Stomach (tissue), 4 donors: ENCODE results near the gene NRCAM.

Source experiments
- CTCF ChIP-seq, 7 experiments: fragments of 450-650 bp in 4 of 7; fragments of 200-600 bp in 3 of 7; sonication (generic) in 3 of 7; IDR thresholded peaks; one replicate each; pipeline ENCODE4 v1.5.1; 2016 to 2019; ENCODE audit warnings: antibody characterized with exemption in 7 of 7, control low read depth in 2 of 7, mild to moderate bottlenecking in 1 of 7
- POLR2A ChIP-seq, 4 donors: fragments of 450-650 bp; IDR thresholded peaks; one replicate each; pipeline ENCODE4 v1.6.1; 2016; ENCODE audit warnings: antibody characterized with exemption in 4 of 4, control low read depth in 2 of 4, mild to moderate bottlenecking in 1 of 4, moderate library complexity in 1 of 4
- POLR2AphosphoS5 ChIP-seq, 3 donors: sonication (generic); formaldehyde crosslinking; IDR thresholded peaks; one replicate each; pipeline ENCODE4 v1.6.1; 2016; ENCODE audit warnings: antibody characterized with exemption in 3 of 3

DNA sequence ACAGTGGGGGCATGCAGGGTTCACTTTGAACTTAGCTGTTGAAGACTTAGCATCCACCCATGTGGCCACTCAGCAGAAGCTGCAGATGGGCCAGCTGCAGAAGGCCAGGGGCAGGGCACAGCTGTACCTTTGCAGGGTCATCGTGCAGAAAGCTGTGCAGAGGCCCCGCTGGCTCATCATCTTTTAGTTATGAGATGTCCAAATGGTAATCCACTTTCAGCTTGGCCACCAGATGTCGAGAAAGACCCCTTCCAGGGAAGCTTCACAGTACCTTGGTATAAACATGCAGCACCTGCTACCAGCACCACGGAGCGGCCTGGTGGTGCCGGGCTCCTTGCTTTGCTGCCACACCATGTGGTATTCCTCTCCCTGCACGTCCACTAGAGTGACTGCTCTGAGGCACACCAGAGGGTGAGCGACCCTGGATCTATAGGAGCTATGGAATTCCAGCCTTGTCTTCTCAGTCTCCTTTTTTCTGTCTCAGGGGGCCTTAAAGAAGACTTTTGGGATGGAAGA, 251.9 kb downstream of the NRCAM start:
- TF ChIP-seq POLR2A (IDR thresholded peaks at IDR 0.05) (no peak), CTCF (IDR thresholded peaks at IDR 0.05) (no peak), POLR2AphosphoS5 (IDR thresholded peaks at IDR 0.05) (no peak)
